CD14-positive monocyte (primary cell): Measurements from ENCODE around the gene ESM1. TPM values are rescaled to one million over a fixed set of nuclear protein-coding genes. Genes with fewer than 3 reads are reported as not detected.

Experiments
- DNase-seq, 3 donors: peaks; one replicate each; pipeline ENCODE4 v3.0.0-alpha.2; 2011 to 2022
- H2AFZ ChIP-seq: 2 replicates; pipeline ENCODE4 v1.6.0; 2012; ENCODE audit warnings: mild to moderate bottlenecking, low read depth, low read length, inconsistent platforms; ENCODE audit not compliant: insufficient read depth, poor library complexity, severe bottlenecking
- H3K27ac ChIP-seq, 2 donors: 1 replicate in 1 of 2; 2 replicates in 1 of 2; pipeline ENCODE4 v1.5.1; 2012 to 2013; ENCODE audit warnings: low read length in 2 of 2, control low read depth in 1 of 2, inconsistent platforms in 1 of 2, low read depth in 1 of 2, mild to moderate bottlenecking in 1 of 2
- H3K27me3 ChIP-seq, 2 donors: one replicate each; pipeline versions ENCODE4 v1.6.0 to v1.6.1; 2011 to 2013; ENCODE audit warnings: low read length in 2 of 2; ENCODE audit not compliant: control insufficient read depth in 2 of 2, insufficient read depth in 2 of 2
- H3K36me3 ChIP-seq, 2 donors: replicated peaks in 1 of 2; 1 replicate in 1 of 2; 2 replicates in 1 of 2; pipeline versions ENCODE4 v1.5.1 to v1.6.1; 2012 to 2013; ENCODE audit warnings: low read length in 2 of 2, control low read depth in 1 of 2, inconsistent platforms in 1 of 2, mild to moderate bottlenecking in 1 of 2; ENCODE audit not compliant: insufficient read depth in 2 of 2, control insufficient read depth in 1 of 2
- H3K4me1 ChIP-seq, 2 donors: 1 replicate in 1 of 2; 2 replicates in 1 of 2; pipeline versions ENCODE4 v1.5.1 to v1.6.1; 2012 to 2013; ENCODE audit warnings: low read length in 2 of 2, control low read depth in 1 of 2, inconsistent platforms in 1 of 2, mild to moderate bottlenecking in 1 of 2, moderate library complexity in 1 of 2; ENCODE audit not compliant: insufficient read depth in 2 of 2, control insufficient read depth in 1 of 2
- H3K4me2 ChIP-seq: replicated peaks from 2 replicates; pipeline ENCODE3; 2012; ENCODE audit warnings: low read length, moderate library complexity, mild to moderate bottlenecking; ENCODE audit not compliant: poor library complexity, severe bottlenecking; ENCODE audit errors: extremely low read depth
- H3K4me3 ChIP-seq, 3 experiments: fragments of 200-600 bp in 1 of 3; sonication (generic) in 1 of 3; replicated peaks in 1 of 3; 1 replicate in 2 of 3; 2 replicates in 1 of 3; pipeline ENCODE4 v1.5.1; 2011 to 2013; ENCODE audit warnings: low read length in 3 of 3, mild to moderate bottlenecking in 3 of 3, control low read depth in 2 of 3, low read depth in 2 of 3, inconsistent platforms in 1 of 3, moderate library complexity in 1 of 3
- H3K79me2 ChIP-seq: 2 replicates; pipeline ENCODE4 v1.6.0; 2012; ENCODE audit warnings: mild to moderate bottlenecking, control low read depth, inconsistent platforms, low read length, moderate library complexity; ENCODE audit not compliant: insufficient read depth
- H3K9ac ChIP-seq: 2 replicates; pipeline ENCODE4 v1.6.0; 2017; ENCODE audit warnings: low read length, mild to moderate bottlenecking; ENCODE audit not compliant: insufficient read depth, poor library complexity, severe bottlenecking
- H3K9me3 ChIP-seq, 2 donors: replicated peaks in 1 of 2; 1 replicate in 1 of 2; 2 replicates in 1 of 2; pipeline versions ENCODE4 v1.5.1 to v1.6.1; 2012 to 2013; ENCODE audit warnings: low read length in 2 of 2, control low read depth in 1 of 2; ENCODE audit not compliant: control insufficient read depth in 1 of 2, insufficient read depth in 1 of 2
- H4K20me1 ChIP-seq: 2 replicates; pipeline ENCODE4 v1.6.0; 2012; ENCODE audit warnings: mild to moderate bottlenecking, low read length, control low read depth, moderate library complexity; ENCODE audit not compliant: insufficient read depth
- H3K27ac Mint-ChIP-seq, 7 donors: one replicate each; pipeline ENCODE4 v1.8.0; 2020; ENCODE audit warnings: mild to moderate bottlenecking in 7 of 7, mixed read lengths in 7 of 7, moderate library complexity in 6 of 7, inconsistent platforms in 2 of 7
- H3K27me3 Mint-ChIP-seq, 3 donors: one replicate each; pipeline ENCODE4 v1.8.0; 2021 to 2022; ENCODE audit warnings: low read depth in 3 of 3, mild to moderate bottlenecking in 3 of 3, mixed read lengths in 3 of 3, moderate library complexity in 3 of 3, inconsistent platforms in 1 of 3
- H3K36me3 Mint-ChIP-seq, 2 donors: one replicate each; pipeline ENCODE4 v1.8.0; 2020; ENCODE audit warnings: mixed read lengths in 2 of 2, inconsistent platforms in 1 of 2, mild to moderate bottlenecking in 1 of 2
- H3K4me1 Mint-ChIP-seq: one replicate; pipeline ENCODE4 v1.8.0; 2020; ENCODE audit warnings: mild to moderate bottlenecking, mixed read lengths
- H3K4me3 Mint-ChIP-seq, 2 donors: one replicate each; pipeline ENCODE4 v1.8.0; 2020; ENCODE audit warnings: mild to moderate bottlenecking in 2 of 2, mixed read lengths in 2 of 2, moderate library complexity in 1 of 2
- H3K9me3 Mint-ChIP-seq, 7 donors: one replicate each; pipeline ENCODE4 v1.8.0; 2020 to 2022; ENCODE audit warnings: mixed read lengths in 7 of 7, mild to moderate bottlenecking in 6 of 7, moderate library complexity in 6 of 7, inconsistent platforms in 2 of 7
- WGBS: methylation state at CpG from one replicate; pipeline ENCODE4 v1.1.5; 2013; ENCODE audit warnings: missing lambda C conversion rate; ENCODE audit not compliant: insufficient coverage; 5-methylcytosine and 5-hydroxymethylcytosine counted together
- intact Hi-C, 2 donors: fragments of 100-400 bp; cut with micrococcal nuclease; formaldehyde crosslinking; loops; one replicate each; pipeline versions ENCODE4 v1.15.0 to v1.15.1; 2023
- polyA minus RNA-seq: library from RNA; depleted of rRNA, polyadenylated mRNA; stranded (reverse); fragments of >200 nt; gene quantifications from 2 replicates; pipeline ENCODE4 v1.2.3, GENCODE V29; 2012
- polyA plus RNA-seq, 3 donors: library from polyadenylated mRNA; depleted of rRNA in 1 of 3; unstranded in 2 of 3; stranded (reverse) in 1 of 3; fragments of 300-500 nt in 2 of 3; fragments of >200 nt in 1 of 3; fragmentation: Illumina TruSeq in 2 of 3; gene quantifications; 1 replicate in 2 of 3; 2 replicates in 1 of 3; pipeline ENCODE4 v1.2.3, GENCODE V29; 2012 to 2021
- total RNA-seq, 12 experiments: library from RNA in 1 of 12; stranded (reverse) in 1 of 12; fragments of 120-200 nt in 1 of 12; gene quantifications; one replicate each; pipeline ENCODE4 v1.2.4 and lab custom pipeline; 2013 to 2026; ENCODE audit warnings: mixed read lengths in 6 of 12, inconsistent platforms in 1 of 12
- TF ChIP-seq, protein P1 (sequence below): fragments of 200-600 bp; IDR thresholded peaks from one replicate; pipeline ENCODE4 v1.8.0; 2022; ENCODE audit warnings: antibody characterized with exemption, mild to moderate bottlenecking

ESM1 gene
- not detected for total RNA-seq (2013)
- polyA plus RNA-seq (not detected), polyA minus RNA-seq (not detected in 2 replicates), total RNA-seq (lab: John Stamatoyannopoulos, UW) (0 to 1.7 (median 0) reads per million in 11 experiments)

DNA sequence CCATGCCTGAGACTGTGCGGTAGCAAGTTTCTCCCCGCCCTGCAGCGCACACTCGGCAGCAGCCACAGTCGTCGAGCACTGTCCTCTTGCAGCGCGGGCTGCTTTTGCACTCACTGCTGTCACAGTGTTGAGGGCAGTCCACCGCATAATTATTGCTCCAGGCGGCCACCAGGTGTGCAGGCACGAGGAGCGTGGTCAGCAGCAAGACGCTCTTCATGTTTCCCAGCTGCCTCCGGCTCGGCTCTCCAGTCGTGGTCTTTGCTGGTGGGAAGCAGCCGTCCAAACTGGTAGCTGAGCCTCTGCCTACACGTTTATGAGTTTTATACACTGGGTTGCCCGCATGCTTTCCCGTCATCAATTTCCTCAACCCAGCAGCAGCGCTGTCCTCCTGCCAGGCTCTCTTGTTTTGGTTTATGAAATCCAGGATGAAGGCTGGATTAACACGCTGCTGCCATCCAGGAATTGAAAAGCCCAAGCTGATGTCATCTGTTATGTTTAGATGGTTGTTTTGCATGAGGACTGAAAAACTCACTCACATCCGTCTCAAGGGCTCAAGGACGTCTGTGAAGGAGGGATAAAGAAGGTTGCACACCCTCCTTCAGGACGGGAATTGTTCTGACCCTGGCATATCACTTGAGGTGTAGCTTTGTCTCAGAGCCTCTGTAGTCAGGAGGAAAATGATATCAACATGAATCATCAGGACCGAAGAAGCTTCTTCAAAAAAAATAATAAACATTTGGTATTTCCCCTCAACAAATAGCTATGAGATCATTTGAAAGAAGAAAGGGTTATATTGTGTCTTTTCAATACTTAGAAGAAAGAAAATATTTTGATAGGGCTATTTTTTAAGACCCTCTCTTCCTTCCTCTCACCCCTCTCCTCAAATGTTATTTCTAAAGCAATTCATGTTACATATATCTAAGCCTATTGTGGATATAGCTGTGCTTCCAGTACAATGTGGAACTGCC is at the start of gene ESM1:
TSS of gene ESM1 (minus strand) at position 293 of the 968 bp plus-strand sequence. CDS start at position 217, 76 bp downstream.
- Histone ChIP-seq H2AFZ (no peak within 1 kb of the TSS), H3K27ac (no peak within 1 kb of the TSS), H3K4me2 (no peak within 1 kb of the TSS), H3K4me1 (no peaks in the 10 kb centered on the region), H3K79me2 (no peaks in the 10 kb centered on the region), H3K9ac (no peak within 1 kb of the TSS), H3K36me3 (no peaks in the 10 kb centered on the region), H3K9me3 (no peaks in the 10 kb centered on the region), H3K27me3 (peaks cover 5 to 14% of the 10 kb centered on the region in 2 donors), H3K4me3 (no peak within 1 kb of the TSS), H4K20me1 (no peaks in the 10 kb centered on the region)
- H3K36me3 Mint-ChIP-seq = no peaks in the 10 kb centered on the region
- intact Hi-C loops = no loop called here
- DNase-seq = no peak
- no peak within 1 kb of the TSS for H3K27ac Mint-ChIP-seq
- peaks cover 11 to 23% (median 18%) of the 10 kb centered on the region in 3 donors for H3K27me3 Mint-ChIP-seq
- TF ChIP-seq, protein P1, sequence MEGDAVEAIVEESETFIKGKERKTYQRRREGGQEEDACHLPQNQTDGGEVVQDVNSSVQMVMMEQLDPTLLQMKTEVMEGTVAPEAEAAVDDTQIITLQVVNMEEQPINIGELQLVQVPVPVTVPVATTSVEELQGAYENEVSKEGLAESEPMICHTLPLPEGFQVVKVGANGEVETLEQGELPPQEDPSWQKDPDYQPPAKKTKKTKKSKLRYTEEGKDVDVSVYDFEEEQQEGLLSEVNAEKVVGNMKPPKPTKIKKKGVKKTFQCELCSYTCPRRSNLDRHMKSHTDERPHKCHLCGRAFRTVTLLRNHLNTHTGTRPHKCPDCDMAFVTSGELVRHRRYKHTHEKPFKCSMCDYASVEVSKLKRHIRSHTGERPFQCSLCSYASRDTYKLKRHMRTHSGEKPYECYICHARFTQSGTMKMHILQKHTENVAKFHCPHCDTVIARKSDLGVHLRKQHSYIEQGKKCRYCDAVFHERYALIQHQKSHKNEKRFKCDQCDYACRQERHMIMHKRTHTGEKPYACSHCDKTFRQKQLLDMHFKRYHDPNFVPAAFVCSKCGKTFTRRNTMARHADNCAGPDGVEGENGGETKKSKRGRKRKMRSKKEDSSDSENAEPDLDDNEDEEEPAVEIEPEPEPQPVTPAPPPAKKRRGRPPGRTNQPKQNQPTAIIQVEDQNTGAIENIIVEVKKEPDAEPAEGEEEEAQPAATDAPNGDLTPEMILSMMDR = no peak
- 41% methylated on average over 17 of the region's 26 CpGs for WGBS
- peaks cover 7% of the 10 kb centered on the region for H3K4me1 Mint-ChIP-seq
- H3K4me3 Mint-ChIP-seq = peak within 1 kb of the TSS in 1 of 2 donors; percentile 3
- no peaks in the 10 kb centered on the region for H3K9me3 Mint-ChIP-seq

- Histone ChIP-seq H3K27me3 (no peaks in the 10 kb centered on the region), H3K4me2 (no peak overlapping the region), H2AFZ (no peak overlapping the region), H3K36me3 (no peaks in the 10 kb centered on the region), H3K79me2 (no peaks in the 10 kb centered on the region), H4K20me1 (no peaks in the 10 kb centered on the region), H3K4me3 (no peak overlapping the region), H3K9me3 (no peaks in the 10 kb centered on the region), H3K9ac (no peak overlapping the region), H3K27ac (no peak overlapping the region), H3K4me1 (no peaks in the 10 kb centered on the region)
- no peaks in the 10 kb centered on the region for H3K9me3 Mint-ChIP-seq
- TF ChIP-seq, protein P1 = no peak
- intact Hi-C loops = no loop called here
- H3K4me1 Mint-ChIP-seq = no peaks in the 10 kb centered on the region
- H3K36me3 Mint-ChIP-seq = no peaks in the 10 kb centered on the region
- DNase-seq = no peak
- H3K4me3 Mint-ChIP-seq = no peak overlapping the region
- peaks cover 1 to 3% (median 2%) of the 10 kb centered on the region in 3 donors for H3K27me3 Mint-ChIP-seq
- 20% methylated on average over 1 of the region's 4 CpGs for WGBS
- H3K27ac Mint-ChIP-seq = no peak overlapping the region
Observed at GRCh38 chr5:55033568-55033967, 48.2 kb upstream of the ESM1 start.
